ENCODE results near the gene TRIM25.

- no peak for TF ChIP-seq CEBPB (IDR thresholded peaks at IDR 0.05)
- TF ChIP-seq REST (IDR thresholded peaks at IDR 0.05; ENCODE audit: low read depth), result no peak
- no peak for TF ChIP-seq EP300 (IDR thresholded peaks at IDR 0.05; ENCODE audit: borderline replicate concordance)
- TF ChIP-seq MAX (IDR thresholded peaks at IDR 0.05), result no peak
- TF ChIP-seq TCF12 (IDR thresholded peaks at IDR 0.05; ENCODE audit: low read depth), result no peak
- TF ChIP-seq USF1 (IDR thresholded peaks at IDR 0.05), result no peak
- TF ChIP-seq RAD21 (IDR thresholded peaks at IDR 0.05; ENCODE audit: low read depth), result no peak
Measured at GRCh38 chr17:56896968-56897359, 16.9 kb downstream of the TRIM25 start.
